ENCODE measurements around the gene DGKI. TPM values are rescaled to one million over a fixed set of nuclear protein-coding genes. Genes with fewer than 3 reads are reported as not detected.
"Not testable (repeated sequence)": the region's sequence is repeated elsewhere in the genome, so short reads cannot be mapped to it uniquely, and the experiment has no call there.

Gene DGKI
- total RNA-seq, 1 donor from 2014 or later, result 1.5 TPM

DNA sequence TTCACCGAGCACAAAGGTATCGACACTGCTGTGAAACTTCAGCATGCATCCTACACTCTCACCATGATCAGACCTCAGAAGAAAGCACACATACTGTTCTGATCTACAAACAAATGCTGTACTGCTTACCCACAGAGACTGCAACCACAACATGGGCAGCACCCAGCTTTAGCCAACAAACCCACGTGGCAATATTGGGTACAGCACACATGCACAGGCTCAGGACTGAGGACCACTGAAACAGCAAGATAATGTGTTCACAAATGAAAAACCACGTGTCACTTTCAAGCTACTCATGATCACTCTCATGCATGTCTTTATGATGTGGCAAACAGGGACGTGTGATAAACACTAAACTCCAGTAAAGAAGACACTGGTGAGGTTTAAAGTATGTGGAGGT, 383.9 kb downstream of the DGKI start:
- DNase-seq, result no peak

- DNase-seq, result no peak
Measured at GRCh38 chr7:137462074-137462715, 384.6 kb downstream of the DGKI start.

DNA sequence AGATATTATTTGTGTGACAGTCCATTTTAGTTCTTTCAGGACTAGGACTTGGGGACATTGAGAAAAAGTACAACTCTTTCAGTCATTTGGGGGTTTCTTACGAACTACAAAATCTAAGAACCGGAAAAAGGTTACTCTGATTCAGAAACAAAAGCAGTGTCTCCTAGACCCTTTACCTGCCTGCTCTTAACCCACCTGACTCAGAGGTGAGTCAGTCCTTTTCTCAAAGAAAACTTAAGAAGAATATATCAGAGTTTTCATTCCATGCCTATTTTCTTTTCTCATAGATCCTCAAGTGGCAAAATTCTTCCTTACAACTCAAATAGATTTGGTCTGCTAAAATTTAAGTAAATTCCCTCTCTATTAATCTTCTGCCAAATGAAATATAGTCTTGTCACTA, 388.4 kb downstream of the DGKI start:
- DNase-seq, result no peak

- peak; percentile 54 for DNase-seq
Measured at GRCh38 chr7:137454767-137455166, 392.0 kb downstream of the DGKI start.

DNA sequence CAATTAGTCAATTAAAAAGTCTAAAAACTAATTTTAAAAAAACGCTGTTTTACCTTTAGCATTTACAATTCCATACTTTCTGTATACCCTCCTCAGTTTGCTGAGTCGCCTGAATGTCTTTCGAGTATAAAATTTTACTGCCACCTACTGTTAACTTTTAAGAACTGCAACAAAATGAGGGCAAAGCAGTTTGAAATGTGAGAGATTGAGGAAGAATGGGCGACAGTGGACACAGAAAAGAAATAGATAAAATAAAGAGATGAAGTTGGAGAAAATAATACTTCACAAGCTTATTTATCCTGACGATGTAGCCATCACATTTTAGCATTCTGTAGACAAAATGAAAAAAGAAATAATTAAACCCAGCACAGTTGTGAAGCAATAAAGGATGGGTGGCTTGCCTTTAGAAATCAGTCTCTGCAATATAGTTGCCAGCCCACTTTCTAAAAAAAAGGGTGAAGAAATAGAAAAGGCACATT, 392.5 kb downstream of the DGKI start:
- peak; percentile 43 for DNase-seq

GRCh38 chr7:137453356-137453755, 393.4 kb downstream of the DGKI start:
- DNase-seq, result no peak

DNA sequence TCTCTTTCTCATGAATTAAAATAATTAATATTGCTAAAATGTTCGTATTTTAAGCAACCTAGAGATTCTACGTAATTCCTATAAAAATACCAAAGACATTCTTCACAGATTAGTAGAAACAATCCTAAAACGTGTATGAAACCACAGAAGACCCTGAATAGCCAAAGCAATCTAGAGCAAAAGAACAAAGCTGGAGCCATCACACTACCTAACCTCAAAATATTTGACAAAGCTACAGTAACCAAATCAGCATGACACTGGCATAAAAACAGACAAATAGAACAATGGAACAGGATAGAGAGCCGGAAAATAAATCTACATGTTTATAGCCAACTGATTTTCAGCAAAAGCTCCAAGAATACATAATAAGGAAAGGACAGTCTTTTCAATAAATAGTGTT, 397.8 kb downstream of the DGKI start:
- no peak for DNase-seq

DNA sequence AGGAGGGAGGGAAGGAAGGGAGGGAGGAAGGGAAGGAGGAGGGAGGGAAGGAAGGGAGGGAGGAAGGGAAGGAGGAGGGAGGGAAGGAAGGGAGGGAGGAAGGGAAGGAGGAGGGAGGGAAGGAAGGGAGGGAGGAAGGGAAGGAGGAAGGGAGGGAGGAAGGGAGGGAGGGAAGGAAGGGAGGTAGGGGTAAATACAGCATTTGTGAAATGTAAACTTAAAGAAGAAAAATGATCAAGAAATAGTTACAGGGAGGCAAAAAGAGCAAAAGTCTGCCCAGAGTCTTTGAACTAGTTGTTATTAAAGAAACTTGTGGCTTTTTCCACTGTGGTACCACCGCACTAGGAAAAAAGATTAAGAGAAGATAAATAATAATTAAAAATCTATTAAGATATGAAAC, 398.2 kb downstream of the DGKI start:
- not testable (repeated sequence) for DNase-seq

DNA sequence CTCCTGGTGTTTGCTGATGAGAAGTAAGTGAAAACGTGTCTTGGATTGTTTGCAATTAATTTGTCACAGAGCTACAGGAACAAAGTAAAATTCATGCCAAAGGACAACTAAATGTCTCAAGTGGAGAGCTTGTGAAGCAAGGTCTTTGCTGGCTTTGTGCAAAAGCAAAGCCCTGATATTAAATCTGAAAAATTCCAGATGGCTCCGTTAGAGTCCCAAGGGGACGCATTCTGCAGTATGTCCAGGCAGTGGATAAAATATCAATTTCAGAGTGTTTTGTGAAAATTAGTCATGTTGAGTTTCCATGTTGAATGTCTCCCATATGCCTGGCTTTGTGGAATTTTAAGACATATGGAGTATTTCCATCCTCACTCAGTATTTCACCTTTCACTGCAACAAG, 400.7 kb downstream of the DGKI start:
- peak; percentile 35 for DNase-seq

DNA sequence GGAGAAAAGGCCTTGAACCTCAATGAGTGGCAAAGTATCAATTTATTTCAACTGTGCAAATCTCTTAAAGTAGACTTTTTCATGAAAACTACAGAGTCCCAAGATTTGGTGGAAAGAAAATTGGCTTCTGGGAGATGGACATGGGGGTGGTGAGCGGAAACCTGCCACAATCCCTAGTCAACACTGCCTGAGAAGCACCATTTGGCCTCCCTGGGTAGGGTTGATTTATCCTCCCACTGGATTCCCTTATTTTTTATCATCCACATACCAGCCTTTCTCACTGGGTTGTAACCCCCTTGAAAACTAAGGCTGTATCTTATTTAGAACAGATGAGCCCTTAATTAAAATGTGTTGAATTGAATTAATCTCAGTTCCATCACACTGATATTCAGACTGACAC, 401.5 kb downstream of the DGKI start:
- no peak for DNase-seq

- DNase-seq, result no peak
Measured at GRCh38 chr7:137443616-137444015, 403.2 kb downstream of the DGKI start.

DNA sequence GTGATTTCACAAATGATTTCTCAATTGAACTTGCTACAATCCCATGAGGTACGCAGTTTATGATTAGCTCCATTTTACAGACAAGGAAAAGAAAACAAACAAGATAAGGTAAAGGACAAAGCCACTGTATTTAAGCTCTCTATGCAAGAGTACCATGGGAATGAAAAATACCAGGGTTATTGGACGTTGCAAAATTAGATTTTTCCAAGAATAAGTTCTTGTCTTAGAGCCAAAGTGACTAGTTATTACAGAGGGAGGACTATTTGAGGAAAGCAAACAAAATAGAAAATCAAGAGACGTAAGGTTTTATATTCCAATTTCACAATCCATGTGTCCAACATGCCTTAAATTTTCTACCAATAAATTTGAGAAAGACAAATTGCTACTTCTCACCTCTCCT, 405.3 kb downstream of the DGKI start:
- peak; percentile 13 for DNase-seq

GRCh38 chr7:137439829-137440825, 406.6 kb downstream of the DGKI start:
- peak; percentile 24 for DNase-seq

DNA sequence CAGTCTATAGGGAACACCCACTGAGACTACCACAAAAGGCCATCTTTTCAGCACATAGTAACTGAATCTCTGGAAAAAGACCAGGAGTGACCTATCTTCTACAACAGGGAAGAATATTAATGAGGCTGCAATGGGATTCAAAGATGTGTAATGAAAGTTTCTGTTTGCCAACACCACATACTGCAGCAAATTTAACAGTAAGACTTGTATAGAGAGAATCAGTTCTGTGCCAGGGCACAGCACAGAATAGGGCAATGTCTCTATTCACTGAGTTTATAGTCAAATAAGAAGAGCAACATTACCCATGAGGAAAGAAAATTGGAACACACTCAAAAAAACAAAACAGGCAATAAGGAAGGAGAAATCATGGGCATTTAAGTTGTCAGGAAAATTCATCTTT, 411.8 kb downstream of the DGKI start:
- no peak for DNase-seq

- no peak for DNase-seq
Measured at GRCh38 chr7:137434530-137434929, 412.2 kb downstream of the DGKI start.

GRCh38 chr7:137423321-137423720, 423.5 kb downstream of the DGKI start:
- no peak for DNase-seq

GRCh38 chr7:137421366-137421765, 425.4 kb downstream of the DGKI start:
- no peak for DNase-seq

DNA sequence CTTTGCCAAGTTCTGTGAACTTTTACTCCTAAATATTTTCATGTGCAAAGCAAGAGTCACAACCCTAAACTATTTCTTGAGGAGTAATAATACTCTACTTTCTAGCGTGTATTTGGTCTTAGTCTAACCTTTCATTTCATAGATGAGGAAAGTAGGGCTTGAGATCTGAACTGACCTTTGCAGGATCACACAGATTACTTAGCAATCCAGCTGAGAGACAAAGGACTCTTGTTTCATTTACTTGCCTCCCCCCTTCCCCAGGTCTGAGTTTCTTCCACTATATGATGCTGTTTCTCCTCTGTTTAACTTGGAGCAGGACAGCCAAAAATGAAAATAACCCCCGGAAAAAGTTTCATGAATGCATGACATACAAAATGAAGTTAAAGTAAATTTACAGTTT, 427.9 kb downstream of the DGKI start:
- DNase-seq, result no peak

DNA sequence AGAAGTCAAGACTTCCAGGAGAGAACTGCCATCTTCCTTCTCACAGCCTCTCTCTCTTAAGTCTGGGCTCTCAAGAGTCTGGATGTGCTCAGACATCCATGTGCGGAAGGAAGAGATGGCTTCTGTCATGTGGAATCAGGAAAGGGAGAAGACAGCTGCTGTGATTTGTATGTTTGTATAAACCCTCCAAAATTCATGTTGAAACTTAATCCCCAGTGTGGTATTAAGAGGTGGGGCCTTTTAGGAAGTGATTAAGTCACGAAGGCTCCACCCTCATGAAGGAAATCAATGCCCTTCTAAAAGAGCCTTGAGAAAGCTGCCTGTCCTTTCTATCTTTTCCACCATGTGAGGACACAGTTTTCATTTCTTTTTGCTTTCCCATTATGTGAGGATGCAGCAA, 429.3 kb downstream of the DGKI start:
- DNase-seq, result no peak

GRCh38 chr7:137413901-137414300, 432.9 kb downstream of the DGKI start:
- no peak for DNase-seq

DNA sequence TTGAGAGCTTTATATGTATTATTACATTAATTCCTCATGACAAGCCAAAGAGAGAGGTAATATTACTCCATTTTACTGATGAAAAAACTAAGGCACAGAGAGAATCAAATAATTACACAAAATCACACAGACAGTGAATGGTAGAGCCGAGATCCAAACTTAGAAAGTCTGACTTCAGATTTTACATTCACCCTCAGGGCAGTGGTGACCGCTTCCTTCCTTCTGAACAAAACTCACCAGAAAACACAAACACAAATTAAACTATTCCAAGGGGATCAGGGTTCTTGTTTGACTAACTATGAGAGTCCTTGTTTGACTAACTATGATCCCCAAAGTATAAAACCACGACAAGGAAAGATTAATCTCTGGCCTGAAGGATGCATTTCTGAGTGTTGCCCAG, 435.3 kb downstream of the DGKI start:
- no peak for DNase-seq

DNA sequence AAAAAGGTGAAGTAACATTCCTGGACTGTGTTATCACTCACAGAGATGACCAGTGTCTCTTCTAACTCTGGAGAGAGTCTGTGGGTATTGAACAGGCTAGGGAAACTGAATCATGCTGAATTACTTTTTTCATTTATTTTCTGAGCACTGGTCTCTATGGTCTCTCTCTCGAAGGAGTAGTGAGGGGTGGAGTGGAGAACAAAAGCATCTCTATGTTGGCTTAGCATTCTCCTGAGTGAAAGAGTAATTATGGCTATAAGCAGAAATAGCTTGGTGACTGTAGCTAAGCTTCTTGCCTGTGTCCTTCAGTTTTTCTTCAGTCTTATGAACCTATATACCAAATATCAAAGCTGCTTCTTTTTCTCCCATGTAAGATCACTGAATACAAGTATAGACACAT, 438.6 kb downstream of the DGKI start:
- no peak for DNase-seq

DNA sequence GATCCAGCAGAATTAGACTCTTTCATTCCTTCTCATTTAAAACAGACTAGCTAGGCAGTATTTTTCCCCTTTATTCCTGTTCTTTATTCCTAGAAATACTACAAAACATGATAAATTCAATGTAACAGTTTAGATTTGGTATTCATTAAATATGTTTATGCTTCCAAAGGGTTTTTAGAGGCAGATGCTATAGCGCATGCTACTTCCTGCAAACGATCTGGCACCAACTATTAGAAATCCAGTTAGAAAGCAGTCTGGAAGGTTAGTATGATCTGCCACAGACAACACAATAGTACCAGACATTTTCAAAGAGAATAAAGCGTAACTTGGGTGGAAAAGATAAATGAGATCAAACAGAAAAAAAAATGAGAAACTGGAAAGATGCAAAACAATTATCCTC, 439.7 kb downstream of the DGKI start:
- no peak for DNase-seq
